Neural progenitor cell (in vitro differentiated cells): ENCODE results near the gene CRTC1.

Experiments used
- EZH2 ChIP-seq: fragments of 200-600 bp; sonication (generic); IDR thresholded peaks from 2 replicates; pipeline ENCODE4 v1.6.1; 2017; ENCODE audit warnings: antibody characterized with exemption, mild to moderate bottlenecking, moderate library complexity
- TF ChIP-seq, protein P1 (sequence below): fragments of 200-600 bp; sonication (generic); IDR thresholded peaks from 2 replicates; pipeline ENCODE4 v1.5.1; 2017; ENCODE audit warnings: antibody characterized with exemption, mild to moderate bottlenecking

DNA sequence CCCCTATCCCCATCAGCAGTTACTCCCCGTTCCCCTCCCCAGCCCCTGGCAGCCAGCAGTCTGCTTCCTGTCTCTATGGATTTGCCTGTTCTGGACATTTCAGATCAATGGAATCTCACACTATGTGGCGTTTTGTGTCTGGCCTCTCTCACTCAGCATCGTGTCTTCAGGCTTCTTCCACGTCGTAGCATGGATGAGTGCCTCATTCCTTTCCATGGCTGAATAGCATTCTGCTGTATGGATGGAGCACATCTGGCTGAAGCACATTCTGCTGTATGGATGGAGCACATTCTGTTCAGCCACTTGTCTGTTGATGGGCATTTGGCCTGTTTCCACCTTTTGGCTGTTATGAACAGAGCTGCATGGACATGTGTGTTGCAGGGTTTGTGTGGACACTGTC is 29.5 kb downstream of the CRTC1 start:
- TF ChIP-seq, protein P1, sequence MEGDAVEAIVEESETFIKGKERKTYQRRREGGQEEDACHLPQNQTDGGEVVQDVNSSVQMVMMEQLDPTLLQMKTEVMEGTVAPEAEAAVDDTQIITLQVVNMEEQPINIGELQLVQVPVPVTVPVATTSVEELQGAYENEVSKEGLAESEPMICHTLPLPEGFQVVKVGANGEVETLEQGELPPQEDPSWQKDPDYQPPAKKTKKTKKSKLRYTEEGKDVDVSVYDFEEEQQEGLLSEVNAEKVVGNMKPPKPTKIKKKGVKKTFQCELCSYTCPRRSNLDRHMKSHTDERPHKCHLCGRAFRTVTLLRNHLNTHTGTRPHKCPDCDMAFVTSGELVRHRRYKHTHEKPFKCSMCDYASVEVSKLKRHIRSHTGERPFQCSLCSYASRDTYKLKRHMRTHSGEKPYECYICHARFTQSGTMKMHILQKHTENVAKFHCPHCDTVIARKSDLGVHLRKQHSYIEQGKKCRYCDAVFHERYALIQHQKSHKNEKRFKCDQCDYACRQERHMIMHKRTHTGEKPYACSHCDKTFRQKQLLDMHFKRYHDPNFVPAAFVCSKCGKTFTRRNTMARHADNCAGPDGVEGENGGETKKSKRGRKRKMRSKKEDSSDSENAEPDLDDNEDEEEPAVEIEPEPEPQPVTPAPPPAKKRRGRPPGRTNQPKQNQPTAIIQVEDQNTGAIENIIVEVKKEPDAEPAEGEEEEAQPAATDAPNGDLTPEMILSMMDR = no peak
- no peak for TF ChIP-seq EZH2
